ENCODE results near the gene RAB3A.

The RAB3A gene

GRCh38 chr19:18150776-18151624 is 52.8 kb downstream of the RAB3A start:
- DNase-seq (ENCODE audit: low spot score) = no peak

- DNase-seq (ENCODE audit: low spot score) = no peak
Measured at GRCh38 chr19:18149596-18149975, 54.3 kb downstream of the RAB3A start.

- no peak for DNase-seq (ENCODE audit: low spot score)
Measured at GRCh38 chr19:18147396-18147795, 56.4 kb downstream of the RAB3A start.

All from ecto neural progenitor cell (in vitro differentiated cells).